Astrocyte (in vitro differentiated cells and primary cell): Measurements from ENCODE around the gene CLEC16A. TPM values are rescaled to one million over a fixed set of nuclear protein-coding genes. Genes with fewer than 3 reads are reported as not detected.

Experiments
- DNase-seq: peaks from one replicate; pipeline ENCODE4 v3.0.0-alpha.2; 2010; ENCODE audit warnings: low read depth
- FAIRE-seq: peaks from 2 replicates; lab custom pipeline; 2011; peaks lifted over from hg19 to GRCh38; lab: Jason Lieb, UNC
- H2AFZ ChIP-seq: 2 replicates; pipeline ENCODE4 v1.6.0; 2012; ENCODE audit warnings: low read depth, low read length, inconsistent platforms
- H3K27ac ChIP-seq: 2 replicates; pipeline ENCODE4 v1.5.1; 2011; ENCODE audit warnings: low read depth, low read length, inconsistent platforms
- H3K27me3 ChIP-seq: 2 replicates; pipeline ENCODE4 v1.6.0; 2011; ENCODE audit warnings: low read length, inconsistent platforms; ENCODE audit not compliant: insufficient read depth
- H3K36me3 ChIP-seq: 2 replicates; pipeline ENCODE4 v1.5.1; 2011; ENCODE audit warnings: low read length, inconsistent platforms; ENCODE audit not compliant: insufficient read depth
- H3K4me1 ChIP-seq: 2 replicates; pipeline ENCODE4 v1.5.1; 2011; ENCODE audit warnings: low read length, inconsistent platforms; ENCODE audit not compliant: insufficient read depth
- H3K4me2 ChIP-seq: 2 replicates; pipeline ENCODE4 v1.6.0; 2012; ENCODE audit warnings: low read length, inconsistent platforms
- H3K4me3 ChIP-seq: 2 replicates; pipeline ENCODE4 v1.5.1; 2011; ENCODE audit warnings: low read depth, mild to moderate bottlenecking, low read length, inconsistent platforms; ENCODE audit not compliant: insufficient read depth
- H3K79me2 ChIP-seq: 2 replicates; pipeline ENCODE4 v1.6.0; 2012; ENCODE audit warnings: mild to moderate bottlenecking, low read length, inconsistent platforms; ENCODE audit not compliant: insufficient read depth
- H3K9ac ChIP-seq: 2 replicates; pipeline ENCODE4 v1.6.0; 2012; ENCODE audit warnings: mild to moderate bottlenecking, low read length, inconsistent platforms
- H3K9me3 ChIP-seq: 2 replicates; pipeline ENCODE4 v1.5.1; 2012; ENCODE audit warnings: low read depth, mild to moderate bottlenecking, low read length, inconsistent platforms; ENCODE audit not compliant: insufficient read depth
- H4K20me1 ChIP-seq: 2 replicates; pipeline ENCODE4 v1.6.0; 2012; ENCODE audit warnings: low read length, inconsistent platforms; ENCODE audit not compliant: insufficient read depth
- H3K27ac Mint-ChIP-seq: one replicate; pipeline ENCODE4 v1.8.0; 2021; ENCODE audit warnings: mild to moderate bottlenecking, mixed read lengths; ENCODE audit not compliant: unreplicated experiment
- H3K27me3 Mint-ChIP-seq: one replicate; pipeline ENCODE4 v1.8.0; 2021; ENCODE audit warnings: low read depth, mixed read lengths; ENCODE audit not compliant: unreplicated experiment
- H3K36me3 Mint-ChIP-seq: one replicate; pipeline ENCODE4 v1.8.0; 2021; ENCODE audit warnings: low read depth, mixed read lengths; ENCODE audit not compliant: unreplicated experiment
- H3K4me1 Mint-ChIP-seq: one replicate; pipeline ENCODE4 v1.8.0; 2021; ENCODE audit warnings: low read depth, mixed read lengths; ENCODE audit not compliant: unreplicated experiment
- H3K4me3 Mint-ChIP-seq: one replicate; pipeline ENCODE4 v1.8.0; 2021; ENCODE audit warnings: mild to moderate bottlenecking, moderate library complexity, mixed read lengths; ENCODE audit not compliant: unreplicated experiment
- H3K9me3 Mint-ChIP-seq: one replicate; pipeline ENCODE4 v1.8.0; 2021; ENCODE audit warnings: mild to moderate bottlenecking, mixed read lengths; ENCODE audit not compliant: unreplicated experiment
- CTCF ChIP-seq: IDR thresholded peaks from 2 replicates; pipeline ENCODE4 v1.5.1; 2011; ENCODE audit warnings: low read depth, mild to moderate bottlenecking, inconsistent platforms, low read length, moderate library complexity; ENCODE audit not compliant: insufficient read depth
- EZH2 ChIP-seq: IDR thresholded peaks from 2 replicates; pipeline ENCODE4 v1.6.1; 2012; ENCODE audit warnings: mild to moderate bottlenecking, low read length, inconsistent platforms; ENCODE audit not compliant: insufficient read depth
- total RNA-seq: library from RNA; stranded (reverse); gene quantifications from 2 replicates; pipeline ENCODE4 v1.2.1, GENCODE V29; 2021

Gene CLEC16A
- total RNA-seq, 1 donor from 2014 or later, result 31.7 TPM

- peaks cover 12% of the 10 kb centered on the region for H3K36me3 Mint-ChIP-seq
- H3K27me3 ChIP-seq, result no peaks in the 10 kb centered on the region
- H3K27ac Mint-ChIP-seq, result peak overlapping the region; percentile 99
- DNase-seq, result peak; percentile 91
- H3K4me1 Mint-ChIP-seq, result peaks cover 59% of the 10 kb centered on the region
- H3K9ac ChIP-seq, result peak overlapping the region; percentile 56
- H3K36me3 ChIP-seq, result no peaks in the 10 kb centered on the region
- TF ChIP-seq CTCF, result no peak
- TF ChIP-seq EZH2, result no peak
- H2AFZ ChIP-seq, result no peak overlapping the region
- H3K27ac ChIP-seq, result peak overlapping the region; percentile 87
- H4K20me1 ChIP-seq, result peaks cover 4% of the 10 kb centered on the region
- no peaks in the 10 kb centered on the region for H3K79me2 ChIP-seq
- H3K4me3 ChIP-seq, result no peak overlapping the region
- no peak overlapping the region for H3K4me3 Mint-ChIP-seq
- no peaks in the 10 kb centered on the region for H3K9me3 Mint-ChIP-seq
- peaks cover 48% of the 10 kb centered on the region for H3K4me1 ChIP-seq
- peak overlapping the region; percentile 73 for H3K4me2 ChIP-seq
- H3K9me3 ChIP-seq, result no peaks in the 10 kb centered on the region
- no peaks in the 10 kb centered on the region for H3K27me3 Mint-ChIP-seq
- no peak for FAIRE-seq
Observed at GRCh38 chr16:11078812-11079459, 134.6 kb downstream of the CLEC16A start.

GRCh38 chr16:11079652-11080187 is 135.4 kb downstream of the CLEC16A start:
- Histone ChIP-seq H3K79me2 (no peaks in the 10 kb centered on the region), H3K27ac (peak overlapping the region; percentile 87), H3K36me3 (no peaks in the 10 kb centered on the region), H3K4me2 (peak overlapping the region; percentile 73), H2AFZ (no peak overlapping the region), H4K20me1 (peaks cover 4% of the 10 kb centered on the region), H3K27me3 (no peaks in the 10 kb centered on the region), H3K4me3 (no peak overlapping the region), H3K9ac (peak overlapping the region; percentile 68), H3K4me1 (peaks cover 55% of the 10 kb centered on the region), H3K9me3 (no peaks in the 10 kb centered on the region)
- H3K27ac Mint-ChIP-seq, result peak overlapping the region; percentile 99
- DNase-seq (peak; percentile 95), FAIRE-seq (no peak)
- TF ChIP-seq CTCF, result no peak
- no peak for TF ChIP-seq EZH2
- no peaks in the 10 kb centered on the region for H3K27me3 Mint-ChIP-seq
- H3K36me3 Mint-ChIP-seq, result peaks cover 9% of the 10 kb centered on the region
- peaks cover 65% of the 10 kb centered on the region for H3K4me1 Mint-ChIP-seq
- peak overlapping the region; percentile 62 for H3K4me3 Mint-ChIP-seq
- no peaks in the 10 kb centered on the region for H3K9me3 Mint-ChIP-seq

GRCh38 chr16:11080327-11080967 is 136.1 kb downstream of the CLEC16A start:
- Histone ChIP-seq H3K4me3 (no peak overlapping the region), H4K20me1 (peaks cover 4% of the 10 kb centered on the region), H3K79me2 (no peaks in the 10 kb centered on the region), H3K4me2 (peak overlapping the region; percentile 73), H3K9ac (peak overlapping the region; percentile 68), H3K27ac (peak overlapping the region; percentile 87), H3K9me3 (no peaks in the 10 kb centered on the region), H3K4me1 (peaks cover 63% of the 10 kb centered on the region), H2AFZ (no peak overlapping the region), H3K36me3 (no peaks in the 10 kb centered on the region), H3K27me3 (no peaks in the 10 kb centered on the region)
- peak overlapping the region; percentile 99 for H3K27ac Mint-ChIP-seq
- peaks cover 66% of the 10 kb centered on the region for H3K4me1 Mint-ChIP-seq
- no peak overlapping the region for H3K4me3 Mint-ChIP-seq
- peaks cover 9% of the 10 kb centered on the region for H3K36me3 Mint-ChIP-seq
- DNase-seq, result no peak
- no peak for TF ChIP-seq CTCF
- no peak for TF ChIP-seq EZH2
- H3K27me3 Mint-ChIP-seq, result no peaks in the 10 kb centered on the region
- H3K9me3 Mint-ChIP-seq, result no peaks in the 10 kb centered on the region
- no peak for FAIRE-seq
